Fibroblast of gingiva (primary cell): ENCODE data around the gene PIEZO1.

Experiments
- DNase-seq: peaks from one replicate; pipeline ENCODE4 v3.0.0-alpha.2; 2011; ENCODE audit warnings: low read depth

PIEZO1 gene

GRCh38 chr16:88665570-88665969 lies 119.5 kb downstream of the PIEZO1 start:
- no peak for DNase-seq
